Endothelial cell of umbilical vein (primary cell): ENCODE results near the gene PROX1. TPM values are rescaled to one million over a fixed set of nuclear protein-coding genes. Genes with fewer than 3 reads are reported as not detected.

Experiments used
- BruUV-seq: library from RNA; stranded (reverse); fragments of 400-500 nt; replicated peaks from 2 replicates; lab custom pipeline; 2021; lab: Mats Ljungman, UMichigan
- CTCF ChIA-PET: fragments of 300-600, 350-600 bp; sonication (Branson Sonifier 250); formaldehyde crosslinking; loops from one replicate; lab custom pipeline; 2021; ENCODE audit warnings: antibody characterized with exemption, inconsistent platforms; lab: Charles Lee
- POLR2A ChIA-PET: fragments of 300-600, 350-600 bp; sonication (Branson Sonifier 250); formaldehyde crosslinking; loops from one replicate; lab custom pipeline; 2021; ENCODE audit warnings: antibody characterized with exemption, inconsistent platforms; lab: Charles Lee
- DNase-seq: peaks from one replicate; pipeline ENCODE4 v3.0.0-alpha.2; 2011; ENCODE audit warnings: low read depth, low spot score
- FAIRE-seq: peaks from 2 replicates; lab custom pipeline; 2011; peaks lifted over from hg19 to GRCh38; lab: Jason Lieb, UNC
- H2AFZ ChIP-seq: 2 replicates; pipeline ENCODE4 v1.6.0; 2012; ENCODE audit warnings: low read depth, low read length, control low read depth, inconsistent platforms
- H3K27ac ChIP-seq: 2 replicates; pipeline ENCODE4 v1.5.1; 2011; ENCODE audit warnings: low read depth, mild to moderate bottlenecking, control low read depth, low read length, moderate library complexity; ENCODE audit not compliant: insufficient read depth
- H3K27me3 ChIP-seq, 2 experiments: 2 replicates each; pipeline versions ENCODE4 v1.6.0 to v1.6.1; 2011; ENCODE audit warnings: low read length in 2 of 2, mixed read lengths in 1 of 2; ENCODE audit not compliant: control insufficient read depth in 2 of 2, insufficient read depth in 2 of 2
- H3K36me3 ChIP-seq, 2 experiments: 2 replicates in 1 of 2; 3 replicates in 1 of 2; pipeline ENCODE4 v1.5.1; 2011; ENCODE audit warnings: low read length in 2 of 2, mild to moderate bottlenecking in 1 of 2, moderate library complexity in 1 of 2; ENCODE audit not compliant: control insufficient read depth in 2 of 2, insufficient read depth in 2 of 2; ENCODE audit errors: extremely low read depth in 1 of 2
- H3K4me1 ChIP-seq: 3 replicates; pipeline ENCODE4 v1.5.1; 2011; ENCODE audit warnings: mild to moderate bottlenecking, low read length; ENCODE audit not compliant: control insufficient read depth, insufficient read depth; ENCODE audit errors: extremely low read depth
- H3K4me2 ChIP-seq: 2 replicates; pipeline ENCODE4 v1.6.1; 2011; ENCODE audit warnings: low read length, control low read depth, mixed read lengths; ENCODE audit not compliant: insufficient read depth
- H3K4me3 ChIP-seq, 3 experiments: fragments of 200-600 bp in 1 of 3; sonication (generic), shearing (Covaris generic) in 1 of 3; replicated peaks in 1 of 3; 2 replicates each; pipeline ENCODE4 v1.5.1; 2011 to 2016; ENCODE audit warnings: control low read depth in 3 of 3, low read length in 3 of 3, mild to moderate bottlenecking in 2 of 3, inconsistent platforms in 1 of 3, low read depth in 1 of 3, moderate library complexity in 1 of 3; ENCODE audit not compliant: insufficient read depth in 1 of 3
- H3K79me2 ChIP-seq: 2 replicates; pipeline ENCODE4 v1.6.0; 2012; ENCODE audit warnings: low read length, inconsistent platforms; ENCODE audit not compliant: control insufficient read depth, insufficient read depth
- H3K9ac ChIP-seq: replicated peaks from 2 replicates; pipeline ENCODE3; 2011; ENCODE audit warnings: low read length, control low read depth; ENCODE audit not compliant: insufficient read depth; ENCODE audit errors: extremely low read depth
- H3K9me1 ChIP-seq: replicated peaks from 3 replicates; pipeline ENCODE4 v1.6.0; 2011; ENCODE audit warnings: mild to moderate bottlenecking, low read length; ENCODE audit not compliant: control insufficient read depth, insufficient read depth; ENCODE audit errors: extremely low read depth
- H3K9me3 ChIP-seq: replicated peaks from 2 replicates; pipeline ENCODE4 v1.5.1; 2012; ENCODE audit warnings: low read length, inconsistent platforms; ENCODE audit not compliant: control insufficient read depth, insufficient read depth
- H4K20me1 ChIP-seq: replicated peaks from 2 replicates; pipeline ENCODE3; 2011; ENCODE audit warnings: mild to moderate bottlenecking, low read length; ENCODE audit not compliant: control insufficient read depth, insufficient read depth; ENCODE audit errors: extremely low read depth
- EZH2 ChIP-seq: IDR thresholded peaks from 2 replicates; pipeline ENCODE4 v1.6.1; 2012; ENCODE audit warnings: borderline replicate concordance, low read depth, mild to moderate bottlenecking, moderate library complexity, low read length, inconsistent platforms; ENCODE audit not compliant: severe bottlenecking
- FOS ChIP-seq: IDR thresholded peaks from 2 replicates; pipeline ENCODE4 v1.6.1; 2011; ENCODE audit warnings: mild to moderate bottlenecking, low read length, moderate library complexity, borderline replicate concordance; ENCODE audit not compliant: insufficient read depth
- GATA2 ChIP-seq: IDR thresholded peaks from 2 replicates; pipeline ENCODE4 v1.7.0; 2011; ENCODE audit warnings: low read depth, mild to moderate bottlenecking, moderate library complexity, mixed read lengths, low read length; ENCODE audit not compliant: insufficient read length, insufficient read depth
- JUN ChIP-seq: IDR thresholded peaks from 2 replicates; pipeline ENCODE4 v1.6.1; 2011; ENCODE audit warnings: borderline replicate concordance, low read depth; ENCODE audit not compliant: insufficient read length, insufficient read depth
- MAX ChIP-seq: IDR thresholded peaks from 2 replicates; pipeline ENCODE4 v1.6.1; 2011; ENCODE audit not compliant: insufficient read depth, insufficient read length
- MYC ChIP-seq: IDR thresholded peaks from one replicate; pipeline ENCODE4 v1.6.1; 2011; ENCODE audit warnings: mild to moderate bottlenecking, low read depth, low read length
- POLR2A ChIP-seq: IDR thresholded peaks from 2 replicates; pipeline ENCODE4 v1.6.1; 2012; ENCODE audit warnings: low read depth, mild to moderate bottlenecking, control low read depth, low read length
- POLR2AphosphoS5 ChIP-seq: IDR thresholded peaks from 2 replicates; pipeline ENCODE4 v1.6.1; 2012; ENCODE audit warnings: low read depth, mild to moderate bottlenecking, control low read depth, low read length, moderate library complexity; ENCODE audit not compliant: insufficient read depth
- dilution Hi-C: fragments of 300-500 bp; cut with MboI; formaldehyde crosslinking; loops from one replicate; pipeline ENCODE4 v1.15.0; 2019; ENCODE audit warnings: low sequenced_read_pairs; ENCODE audit not compliant: extremely low pct_ligation_motif_present
- intact Hi-C: fragments of 100-400 bp; cut with micrococcal nuclease; formaldehyde crosslinking; loops from one replicate; pipeline ENCODE4 v1.10.0; 2022
- polyA plus RNA-seq, 4 experiments: library from polyadenylated mRNA; depleted of rRNA in 3 of 4; stranded (reverse) in 3 of 4; unstranded in 1 of 4; fragments of >200 nt; gene quantifications; 2 replicates each; pipeline versions ENCODE4 v1.2.1 to v1.2.3, GENCODE V29; 2011 to 2012; ENCODE audit warnings: missing spikeins in 1 of 4
- total RNA-seq: library from RNA; stranded (reverse); gene quantifications from 2 replicates; pipeline ENCODE4 v1.2.3, GENCODE V29; 2021
- TF ChIP-seq, protein P1 (sequence below), 2 donors: IDR thresholded peaks; 1 replicate in 1 of 2; 2 replicates in 1 of 2; pipeline ENCODE4 v1.5.1; 2011; ENCODE audit warnings: low read length in 2 of 2, mild to moderate bottlenecking in 2 of 2, moderate library complexity in 2 of 2, control low read depth in 1 of 2, inconsistent platforms in 1 of 2, low read depth in 1 of 2; ENCODE audit not compliant: insufficient read depth in 1 of 2; ENCODE audit errors: extremely low read depth in 1 of 2

Gene PROX1
- total and polyA plus RNA-seq, 2 donors (not counting 3 experiments of a cell fraction or from before 2014, with no cell fraction given): 2.2 to 4.0 TPM

DNA sequence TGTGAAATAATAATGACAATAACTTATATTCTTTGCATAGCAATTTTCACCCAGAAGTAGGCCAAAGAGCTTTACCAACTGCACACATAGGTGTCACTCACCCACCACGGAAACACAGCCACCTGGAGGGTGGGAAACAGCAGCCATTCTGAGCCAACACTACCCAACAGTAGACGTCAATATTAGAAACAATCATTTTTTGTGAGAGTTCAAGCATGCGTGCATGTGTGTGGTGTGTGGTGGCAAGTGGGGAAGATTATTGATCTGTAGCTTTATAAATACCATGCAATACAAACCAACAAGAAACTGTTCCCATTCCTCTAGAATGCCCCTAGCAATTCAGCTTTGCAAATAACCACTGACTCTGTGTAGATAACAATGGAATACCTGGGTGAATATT lies 19.1 kb downstream of the PROX1 start:
- BruUV-seq: no TSS peak
- TF ChIP-seq FOS (no peak), JUN (no peak), POLR2A (no peak), GATA2 (no peak), MYC (no peak), POLR2AphosphoS5 (no peak), EZH2 (no peak), MAX (no peak)
- TF ChIP-seq, protein P1, sequence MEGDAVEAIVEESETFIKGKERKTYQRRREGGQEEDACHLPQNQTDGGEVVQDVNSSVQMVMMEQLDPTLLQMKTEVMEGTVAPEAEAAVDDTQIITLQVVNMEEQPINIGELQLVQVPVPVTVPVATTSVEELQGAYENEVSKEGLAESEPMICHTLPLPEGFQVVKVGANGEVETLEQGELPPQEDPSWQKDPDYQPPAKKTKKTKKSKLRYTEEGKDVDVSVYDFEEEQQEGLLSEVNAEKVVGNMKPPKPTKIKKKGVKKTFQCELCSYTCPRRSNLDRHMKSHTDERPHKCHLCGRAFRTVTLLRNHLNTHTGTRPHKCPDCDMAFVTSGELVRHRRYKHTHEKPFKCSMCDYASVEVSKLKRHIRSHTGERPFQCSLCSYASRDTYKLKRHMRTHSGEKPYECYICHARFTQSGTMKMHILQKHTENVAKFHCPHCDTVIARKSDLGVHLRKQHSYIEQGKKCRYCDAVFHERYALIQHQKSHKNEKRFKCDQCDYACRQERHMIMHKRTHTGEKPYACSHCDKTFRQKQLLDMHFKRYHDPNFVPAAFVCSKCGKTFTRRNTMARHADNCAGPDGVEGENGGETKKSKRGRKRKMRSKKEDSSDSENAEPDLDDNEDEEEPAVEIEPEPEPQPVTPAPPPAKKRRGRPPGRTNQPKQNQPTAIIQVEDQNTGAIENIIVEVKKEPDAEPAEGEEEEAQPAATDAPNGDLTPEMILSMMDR (IDR thresholded peaks at IDR 0.05; ENCODE audit: extremely low read depth in 1 of 2, insufficient read depth in 1 of 2, low read depth in 1 of 2, low read length in 2 of 2): no peak

More for the DNA sequence above, 19.1 kb downstream of the PROX1 start:
- Histone ChIP-seq H3K36me3 (no peaks in the 10 kb centered on the region), H3K4me1 (peaks cover 11% of the 10 kb centered on the region), H3K27me3 (no peaks in the 10 kb centered on the region), H4K20me1 (no peaks in the 10 kb centered on the region), H3K27ac (no peak overlapping the region), H3K4me2 (no peak overlapping the region), H3K4me3 (no peak overlapping the region), H3K9me1 (no peaks in the 10 kb centered on the region), H3K9ac (no peak overlapping the region), H3K9me3 (no peaks in the 10 kb centered on the region), H3K79me2 (no peaks in the 10 kb centered on the region), H2AFZ (no peak overlapping the region)
- POLR2A ChIA-PET: no interaction called here
- CTCF ChIA-PET: no interaction called here
- dilution Hi-C loops (no loop called here), intact Hi-C loops (no loop called here)
- DNase-seq (no peak), FAIRE-seq (no peak)
